Astrocyte (in vitro differentiated cells and primary cell): ENCODE results near the gene C12orf57. TPM values are rescaled to one million over a fixed set of nuclear protein-coding genes. Genes with fewer than 3 reads are reported as not detected.

ENCODE experiments used
- DNase-seq: peaks from one replicate; pipeline ENCODE4 v3.0.0-alpha.2; 2010; ENCODE audit warnings: low read depth
- FAIRE-seq: peaks from 2 replicates; lab custom pipeline; 2011; peaks lifted over from hg19 to GRCh38; lab: Jason Lieb, UNC
- H2AFZ ChIP-seq: 2 replicates; pipeline ENCODE4 v1.6.0; 2012; ENCODE audit warnings: low read depth, low read length, inconsistent platforms
- H3K27ac ChIP-seq: 2 replicates; pipeline ENCODE4 v1.5.1; 2011; ENCODE audit warnings: low read depth, low read length, inconsistent platforms
- H3K27me3 ChIP-seq: 2 replicates; pipeline ENCODE4 v1.6.0; 2011; ENCODE audit warnings: low read length, inconsistent platforms; ENCODE audit not compliant: insufficient read depth
- H3K36me3 ChIP-seq: 2 replicates; pipeline ENCODE4 v1.5.1; 2011; ENCODE audit warnings: low read length, inconsistent platforms; ENCODE audit not compliant: insufficient read depth
- H3K4me1 ChIP-seq: 2 replicates; pipeline ENCODE4 v1.5.1; 2011; ENCODE audit warnings: low read length, inconsistent platforms; ENCODE audit not compliant: insufficient read depth
- H3K4me2 ChIP-seq: 2 replicates; pipeline ENCODE4 v1.6.0; 2012; ENCODE audit warnings: low read length, inconsistent platforms
- H3K4me3 ChIP-seq: 2 replicates; pipeline ENCODE4 v1.5.1; 2011; ENCODE audit warnings: low read depth, mild to moderate bottlenecking, low read length, inconsistent platforms; ENCODE audit not compliant: insufficient read depth
- H3K79me2 ChIP-seq: 2 replicates; pipeline ENCODE4 v1.6.0; 2012; ENCODE audit warnings: mild to moderate bottlenecking, low read length, inconsistent platforms; ENCODE audit not compliant: insufficient read depth
- H3K9ac ChIP-seq: 2 replicates; pipeline ENCODE4 v1.6.0; 2012; ENCODE audit warnings: mild to moderate bottlenecking, low read length, inconsistent platforms
- H3K9me3 ChIP-seq: 2 replicates; pipeline ENCODE4 v1.5.1; 2012; ENCODE audit warnings: low read depth, mild to moderate bottlenecking, low read length, inconsistent platforms; ENCODE audit not compliant: insufficient read depth
- H4K20me1 ChIP-seq: 2 replicates; pipeline ENCODE4 v1.6.0; 2012; ENCODE audit warnings: low read length, inconsistent platforms; ENCODE audit not compliant: insufficient read depth
- H3K27ac Mint-ChIP-seq: one replicate; pipeline ENCODE4 v1.8.0; 2021; ENCODE audit warnings: mild to moderate bottlenecking, mixed read lengths; ENCODE audit not compliant: unreplicated experiment
- H3K27me3 Mint-ChIP-seq: one replicate; pipeline ENCODE4 v1.8.0; 2021; ENCODE audit warnings: low read depth, mixed read lengths; ENCODE audit not compliant: unreplicated experiment
- H3K36me3 Mint-ChIP-seq: one replicate; pipeline ENCODE4 v1.8.0; 2021; ENCODE audit warnings: low read depth, mixed read lengths; ENCODE audit not compliant: unreplicated experiment
- H3K4me1 Mint-ChIP-seq: one replicate; pipeline ENCODE4 v1.8.0; 2021; ENCODE audit warnings: low read depth, mixed read lengths; ENCODE audit not compliant: unreplicated experiment
- H3K4me3 Mint-ChIP-seq: one replicate; pipeline ENCODE4 v1.8.0; 2021; ENCODE audit warnings: mild to moderate bottlenecking, moderate library complexity, mixed read lengths; ENCODE audit not compliant: unreplicated experiment
- H3K9me3 Mint-ChIP-seq: one replicate; pipeline ENCODE4 v1.8.0; 2021; ENCODE audit warnings: mild to moderate bottlenecking, mixed read lengths; ENCODE audit not compliant: unreplicated experiment
- CTCF ChIP-seq: IDR thresholded peaks from 2 replicates; pipeline ENCODE4 v1.5.1; 2011; ENCODE audit warnings: low read depth, mild to moderate bottlenecking, inconsistent platforms, low read length, moderate library complexity; ENCODE audit not compliant: insufficient read depth
- EZH2 ChIP-seq: IDR thresholded peaks from 2 replicates; pipeline ENCODE4 v1.6.1; 2012; ENCODE audit warnings: mild to moderate bottlenecking, low read length, inconsistent platforms; ENCODE audit not compliant: insufficient read depth
- total RNA-seq: library from RNA; stranded (reverse); gene quantifications from 2 replicates; pipeline ENCODE4 v1.2.1, GENCODE V29; 2021

The C12orf57 gene
- total RNA-seq, 1 donor from 2014 or later = 117 TPM

GRCh38 chr12:6902448-6902847, 41.4 kb upstream of the C12orf57 start:
- H3K36me3 ChIP-seq = no peaks in the 10 kb centered on the region
- DNase-seq = no peak
- H3K27ac ChIP-seq = no peak overlapping the region
- Mint-ChIP-seq H3K27ac (no peak overlapping the region), H3K4me1 (no peaks in the 10 kb centered on the region), H3K36me3 (no peaks in the 10 kb centered on the region), H3K27me3 (no peaks in the 10 kb centered on the region), H3K4me3 (no peak overlapping the region), H3K9me3 (no peaks in the 10 kb centered on the region)
- no peaks in the 10 kb centered on the region for H3K27me3 ChIP-seq
- H2AFZ ChIP-seq = no peak overlapping the region
- no peaks in the 10 kb centered on the region for H3K9me3 ChIP-seq
- TF ChIP-seq CTCF (no peak), EZH2 (no peak)
- peaks cover 6% of the 10 kb centered on the region for H3K4me1 ChIP-seq
- H3K4me3 ChIP-seq = no peak overlapping the region
- no peak overlapping the region for H3K4me2 ChIP-seq
- H3K79me2 ChIP-seq = no peaks in the 10 kb centered on the region
- no peaks in the 10 kb centered on the region for H4K20me1 ChIP-seq
- FAIRE-seq = no peak
- no peak overlapping the region for H3K9ac ChIP-seq

- FAIRE-seq = no peak
- no peaks in the 10 kb centered on the region for H3K79me2 ChIP-seq
- Mint-ChIP-seq H3K27me3 (no peaks in the 10 kb centered on the region), H3K36me3 (no peaks in the 10 kb centered on the region), H3K4me3 (no peak overlapping the region), H3K27ac (no peak overlapping the region), H3K9me3 (no peaks in the 10 kb centered on the region), H3K4me1 (no peaks in the 10 kb centered on the region)
- TF ChIP-seq CTCF (no peak), EZH2 (no peak)
- H3K4me1 ChIP-seq = peaks cover 6% of the 10 kb centered on the region
- no peaks in the 10 kb centered on the region for H3K36me3 ChIP-seq
- H2AFZ ChIP-seq = no peak overlapping the region
- H3K9ac ChIP-seq = no peak overlapping the region
- H3K27me3 ChIP-seq = no peaks in the 10 kb centered on the region
- no peak for DNase-seq
- no peaks in the 10 kb centered on the region for H4K20me1 ChIP-seq
- H3K9me3 ChIP-seq = no peaks in the 10 kb centered on the region
- no peak overlapping the region for H3K4me3 ChIP-seq
- no peak overlapping the region for H3K27ac ChIP-seq
- no peak overlapping the region for H3K4me2 ChIP-seq
Measured at GRCh38 chr12:6903722-6904121, 40.1 kb upstream of the C12orf57 start.
